ENCODE results near the gene SERPINE1. TPM values are rescaled to one million over a fixed set of nuclear protein-coding genes. Genes with fewer than 3 reads are reported as not detected.

Gene SERPINE1
- total and polyA plus RNA-seq, 2 experiments from 2014 or later, result 1,537 to 2,000 TPM

GRCh38 chr7:101140339-101140699 lies 13.4 kb downstream of the SERPINE1 start:
- no peak overlapping the region for H3K4me3 ChIP-seq
- peak overlapping the region; percentile 43 for H3K9ac ChIP-seq
- no peaks in the 10 kb centered on the region for H4K20me1 ChIP-seq (ENCODE audit: insufficient read depth)
- in situ Hi-C loops (cut with MboI), result loop anchor here (10.0 kb wide), 1 partner anchor 144 kb away; no protein-coding TSS in a partner anchor
- H3K4me2 ChIP-seq (ENCODE audit: unreplicated experiment), result no peak overlapping the region
- no peaks in the 10 kb centered on the region for H3K79me2 ChIP-seq (ENCODE audit: insufficient read depth)
- peaks cover 24% of the 10 kb centered on the region for H3K36me3 ChIP-seq (ENCODE audit: low read depth)
- no peak overlapping the region for H2AFZ ChIP-seq
- no peaks in the 10 kb centered on the region for H3K9me3 ChIP-seq (ENCODE audit: low read depth)
- no peaks in the 10 kb centered on the region for H3K9me2 ChIP-seq (ENCODE audit: insufficient read depth)
- peaks cover 41% of the 10 kb centered on the region for H3K4me1 ChIP-seq (ENCODE audit: insufficient read depth)
- no peaks in the 10 kb centered on the region for H3K27me3 ChIP-seq (replicated peaks; ENCODE audit: insufficient read depth)
- H3K27ac ChIP-seq, result peak overlapping the region; percentile 98
- DNase-seq, result peak; percentile 56
- H3F3A ChIP-seq (ENCODE audit: insufficient read depth), result peaks cover 63% of the 10 kb centered on the region
- TF ChIP-seq EZH2 (IDR thresholded peaks at IDR 0.05; ENCODE audit: insufficient read depth, poor library complexity, severe bottlenecking), result no peak
- 29 to 37% methylated on average over 3 of the region's 3 CpGs for WGBS, 2 experiments (ENCODE audit: low coverage in 1 of 2, low lambda C conversion rate in 2 of 2, missing lambda C conversion rate in 2 of 2)

GRCh38 chr7:101140746-101141382 lies 14.0 kb downstream of the SERPINE1 start:
- Histone ChIP-seq H3K4me1 (ENCODE audit: insufficient read depth) (peaks cover 36% of the 10 kb centered on the region), H3K27me3 (replicated peaks; ENCODE audit: insufficient read depth) (no peaks in the 10 kb centered on the region), H3K4me3 (no peak overlapping the region), H3K9me2 (ENCODE audit: insufficient read depth) (no peaks in the 10 kb centered on the region), H3K4me2 (ENCODE audit: unreplicated experiment) (no peak overlapping the region), H3K9ac (peak overlapping the region; percentile 43), H3K79me2 (ENCODE audit: insufficient read depth) (no peaks in the 10 kb centered on the region), H4K20me1 (ENCODE audit: insufficient read depth) (no peaks in the 10 kb centered on the region), H3F3A (ENCODE audit: insufficient read depth) (peaks cover 58% of the 10 kb centered on the region), H2AFZ (no peak overlapping the region), H3K9me3 (ENCODE audit: low read depth) (no peaks in the 10 kb centered on the region), H3K36me3 (ENCODE audit: low read depth) (peaks cover 18% of the 10 kb centered on the region), H3K27ac (peak overlapping the region; percentile 98)
- WGBS, 2 experiments (ENCODE audit: low coverage in 1 of 2, low lambda C conversion rate in 2 of 2, missing lambda C conversion rate in 2 of 2), result 98 to 99% methylated on average over 4 of the region's 4 CpGs
- DNase-seq, result no peak
- in situ Hi-C loops (cut with MboI), result loop anchor here (10.0 kb wide), 1 partner anchor 144 kb away; no protein-coding TSS in a partner anchor
- TF ChIP-seq EZH2phosphoT487 (IDR thresholded peaks at IDR 0.05; ENCODE audit: insufficient read depth, low read depth) (no peak), EZH2 (IDR thresholded peaks at IDR 0.05; ENCODE audit: insufficient read depth, poor library complexity, severe bottlenecking) (no peak)

- 43 to 53% methylated on average over 2 of the region's 2 CpGs for WGBS, 2 experiments (ENCODE audit: low coverage in 1 of 2, low lambda C conversion rate in 2 of 2, missing lambda C conversion rate in 2 of 2)
- TF ChIP-seq EZH2phosphoT487 (IDR thresholded peaks at IDR 0.05; ENCODE audit: insufficient read depth, low read depth) (no peak), EZH2 (IDR thresholded peaks at IDR 0.05; ENCODE audit: insufficient read depth, poor library complexity, severe bottlenecking) (no peak)
- Histone ChIP-seq H2AFZ (no peak overlapping the region), H3F3A (ENCODE audit: insufficient read depth) (no peaks in the 10 kb centered on the region), H3K9me2 (ENCODE audit: insufficient read depth) (no peaks in the 10 kb centered on the region), H3K4me2 (ENCODE audit: unreplicated experiment) (no peak overlapping the region), H3K27ac (no peak overlapping the region), H3K79me2 (ENCODE audit: insufficient read depth) (peaks cover 23% of the 10 kb centered on the region), H3K4me1 (ENCODE audit: insufficient read depth) (peaks cover 6% of the 10 kb centered on the region), H3K36me3 (ENCODE audit: low read depth) (peaks cover 3% of the 10 kb centered on the region; the same call in 1 of the 2 replicates), H3K27me3 (replicated peaks; ENCODE audit: insufficient read depth) (0 out of 2 replicates have a peak, but pooled peaks cover 6% of the 10 kb centered on the region), H3K9ac (no peak overlapping the region), H3K4me3 (no peak overlapping the region), H3K9me3 (ENCODE audit: low read depth) (no peaks in the 10 kb centered on the region), H4K20me1 (ENCODE audit: insufficient read depth) (no peaks in the 10 kb centered on the region)
- no peak for DNase-seq
- in situ Hi-C loops (cut with MboI), result no loop called here
Measured at GRCh38 chr7:101151908-101152651, 25.2 kb downstream of the SERPINE1 start.

GRCh38 chr7:101153969-101154692 lies 27.2 kb downstream of the SERPINE1 start, which contains the start of gene AP1S1:
TSS of gene AP1S1 (plus strand) at chr7:101154476. CDS start at chr7:101154515, 39 bp downstream.
- TF ChIP-seq EZH2 (IDR thresholded peaks at IDR 0.05; ENCODE audit: insufficient read depth, poor library complexity, severe bottlenecking) (no peak), EZH2phosphoT487 (IDR thresholded peaks at IDR 0.05; ENCODE audit: insufficient read depth, low read depth) (no peak)
- WGBS, 2 experiments (ENCODE audit: low coverage in 1 of 2, low lambda C conversion rate in 2 of 2, missing lambda C conversion rate in 2 of 2), result 4 to 7% methylated on average over 23 to 45 of the region's 51 CpGs
- H3K4me2 ChIP-seq (ENCODE audit: unreplicated experiment), result peak within 1 kb of the TSS; percentile 98
- H3K9me3 ChIP-seq (ENCODE audit: low read depth), result no peaks in the 10 kb centered on the region
- H3K79me2 ChIP-seq (ENCODE audit: insufficient read depth), result peaks cover 32% of the 10 kb centered on the region
- DNase-seq, result peak; percentile 92
- no peaks in the 10 kb centered on the region for H3K9me2 ChIP-seq (ENCODE audit: insufficient read depth)
- H3K4me3 ChIP-seq, result peak within 1 kb of the TSS; percentile 89
- no peak within 1 kb of the TSS for H3K27ac ChIP-seq
- H2AFZ ChIP-seq, result peak within 1 kb of the TSS; percentile 60
- no peaks in the 10 kb centered on the region for H3K27me3 ChIP-seq (replicated peaks; ENCODE audit: insufficient read depth)
- in situ Hi-C loops (cut with MboI), result no loop called here
- H3K9ac ChIP-seq, result peak within 1 kb of the TSS; percentile 85
- no peaks in the 10 kb centered on the region for H3F3A ChIP-seq (ENCODE audit: insufficient read depth)
- H3K4me1 ChIP-seq (ENCODE audit: insufficient read depth), result peaks cover 7% of the 10 kb centered on the region
- H4K20me1 ChIP-seq (ENCODE audit: insufficient read depth), result no peaks in the 10 kb centered on the region
- H3K36me3 ChIP-seq (ENCODE audit: low read depth), result peaks cover 6% of the 10 kb centered on the region; the same call in 1 of the 2 replicates
